ENCODE measurements around the gene DLG2. TPM values are rescaled to one million over a fixed set of nuclear protein-coding genes. Genes with fewer than 3 reads are reported as not detected.
"Not testable (repeated sequence)": the region's sequence is repeated elsewhere in the genome, so short reads cannot be mapped to it uniquely, and the experiment has no call there.

The DLG2 gene
- total RNA-seq, 1 donor from 2014 or later, result 174 TPM

DNA sequence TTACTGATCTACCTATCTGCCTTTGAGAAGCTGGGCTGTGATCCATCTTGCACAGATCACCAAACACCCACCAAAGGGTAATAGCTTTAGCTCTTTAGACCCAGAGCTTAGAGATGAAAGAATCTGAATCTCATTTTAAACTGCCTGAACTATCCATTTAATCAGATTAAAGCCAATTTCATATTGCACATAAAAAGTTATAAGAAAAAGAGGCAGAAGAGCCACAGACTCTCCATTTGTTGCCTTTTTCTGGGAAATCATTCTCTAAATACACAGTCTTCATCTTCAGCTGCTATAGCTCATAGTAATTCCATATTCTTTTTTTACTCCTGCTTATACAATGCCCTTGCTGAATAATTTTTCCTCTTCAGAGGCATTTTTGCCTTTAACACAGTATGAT lies 271.2 kb downstream of the DLG2 start:
- no peak for DNase-seq (ENCODE audit: low spot score in 2 of 2)
- no peak for FAIRE-seq

GRCh38 chr11:85349539-85349938 lies 277.6 kb downstream of the DLG2 start:
- not testable (repeated sequence) for FAIRE-seq; DNase-seq (ENCODE audit: low spot score in 2 of 2)

GRCh38 chr11:85348945-85349344 lies 278.2 kb downstream of the DLG2 start:
- FAIRE-seq (no peak), DNase-seq (ENCODE audit: low spot score in 2 of 2) (no peak)

GRCh38 chr11:85347291-85347690 lies 279.9 kb downstream of the DLG2 start:
- no peak for FAIRE-seq
- no peak for DNase-seq (ENCODE audit: low spot score in 2 of 2)

DNA sequence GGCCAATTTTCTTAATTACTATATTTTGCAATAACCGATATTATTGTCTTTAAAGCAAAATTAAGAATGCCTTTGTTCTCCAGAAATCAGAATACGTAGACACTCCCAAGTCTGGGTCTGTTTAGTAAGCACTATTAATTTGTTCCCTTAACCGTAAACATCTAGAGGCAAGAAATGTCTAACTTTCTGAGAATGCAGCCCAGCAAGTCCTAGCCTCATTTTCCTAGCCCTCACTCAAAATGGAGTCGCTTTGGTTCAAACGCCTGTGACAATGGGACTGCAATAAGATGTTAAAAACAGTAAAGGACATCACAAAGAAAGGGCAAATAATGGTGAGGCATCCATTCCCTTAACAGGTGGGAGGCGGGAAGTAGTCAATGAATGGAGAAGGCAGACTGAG lies 280.7 kb downstream of the DLG2 start:
- no peak for FAIRE-seq
- no peak for DNase-seq (ENCODE audit: low spot score in 2 of 2)

- DNase-seq (ENCODE audit: low spot score in 2 of 2); FAIRE-seq: not testable (repeated sequence)
These were observed 286.3 kb downstream of the DLG2 start for GRCh38 chr11:85340846-85341245.

DNA sequence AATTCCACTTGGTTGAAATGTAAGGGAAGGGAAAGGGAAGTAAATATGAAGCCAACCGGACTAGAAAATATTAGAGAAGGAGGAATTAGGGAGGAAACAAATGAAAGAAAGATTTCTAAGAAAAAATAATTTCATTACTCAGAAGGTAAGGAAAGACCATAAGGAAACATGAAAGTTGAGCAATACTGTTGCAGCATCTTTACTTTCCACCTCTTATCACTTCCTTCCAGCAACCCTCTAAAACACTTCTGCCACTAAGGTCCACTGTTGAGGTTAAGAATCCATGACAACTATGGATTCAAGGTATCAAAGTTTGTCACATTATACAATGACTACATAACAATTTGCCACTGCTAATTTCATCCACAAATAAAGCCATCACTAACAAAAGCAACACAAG lies 308.6 kb downstream of the DLG2 start:
- FAIRE-seq (no peak), DNase-seq (ENCODE audit: low spot score in 2 of 2) (no peak)

DNA sequence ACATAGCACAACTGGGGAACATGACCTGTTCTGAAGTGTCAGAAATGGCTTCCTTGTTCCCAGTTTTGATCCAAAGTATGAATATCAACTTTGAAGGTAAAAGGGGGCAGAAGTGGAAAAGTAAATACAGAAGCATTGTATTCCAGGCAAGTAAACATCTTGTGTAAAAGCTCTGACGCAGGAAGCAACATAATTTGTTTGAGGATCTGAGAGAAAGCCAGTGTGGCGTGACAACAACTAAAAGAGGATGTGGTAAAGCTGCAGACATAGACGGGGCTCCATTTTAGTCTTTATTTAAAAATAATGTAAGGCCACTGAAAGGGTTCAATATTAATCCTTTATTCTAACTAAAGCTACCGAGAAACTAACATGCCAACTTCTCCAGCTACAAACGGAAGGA lies 310.2 kb downstream of the DLG2 start:
- FAIRE-seq, result no peak
- no peak for DNase-seq (ENCODE audit: low spot score in 2 of 2)

GRCh38 chr11:85313741-85314140 lies 313.4 kb downstream of the DLG2 start:
- no peak for FAIRE-seq

GRCh38 chr11:85310479-85310878 lies 316.7 kb downstream of the DLG2 start:
- no peak for FAIRE-seq
- no peak for DNase-seq (ENCODE audit: low spot score in 2 of 2)

More at GRCh38 chr11:85313741-85314140, 313.4 kb downstream of the DLG2 start:
- no peak for DNase-seq (ENCODE audit: low spot score in 2 of 2)

DNA sequence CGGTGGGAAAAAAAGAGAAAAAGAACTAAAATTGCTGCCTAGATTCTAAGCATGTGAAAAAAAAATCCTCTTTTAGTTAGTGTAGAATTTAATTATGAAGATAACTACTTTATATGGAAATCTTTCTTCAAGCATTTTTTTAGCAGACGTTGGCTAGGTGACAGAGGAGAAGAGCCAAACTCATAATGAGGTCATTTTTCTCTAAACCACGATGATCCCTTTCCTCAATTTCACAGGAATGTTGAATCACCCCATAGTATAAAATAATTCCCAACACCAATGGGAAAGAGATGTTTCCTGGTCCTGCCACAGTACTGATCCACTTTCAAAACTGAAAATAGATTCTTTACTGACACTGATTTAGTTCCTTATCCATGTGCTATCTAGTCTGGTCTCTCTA lies 319.8 kb downstream of the DLG2 start:
- no peak for DNase-seq (ENCODE audit: low spot score in 2 of 2)

GRCh38 chr11:85301895-85302678 lies 325.1 kb downstream of the DLG2 start:
- FAIRE-seq (no peak), DNase-seq (ENCODE audit: low spot score in 2 of 2) (no peak)

More for the DNA sequence above, 319.8 kb downstream of the DLG2 start:
- no peak for FAIRE-seq

- FAIRE-seq, result no peak
- DNase-seq (ENCODE audit: low spot score in 2 of 2), result no peak
These were observed 327.7 kb downstream of the DLG2 start for GRCh38 chr11:85299258-85299942.

- no peak for DNase-seq (ENCODE audit: low spot score in 2 of 2)
- no peak for FAIRE-seq
These were observed 331.4 kb downstream of the DLG2 start for GRCh38 chr11:85295694-85296271.

DNA sequence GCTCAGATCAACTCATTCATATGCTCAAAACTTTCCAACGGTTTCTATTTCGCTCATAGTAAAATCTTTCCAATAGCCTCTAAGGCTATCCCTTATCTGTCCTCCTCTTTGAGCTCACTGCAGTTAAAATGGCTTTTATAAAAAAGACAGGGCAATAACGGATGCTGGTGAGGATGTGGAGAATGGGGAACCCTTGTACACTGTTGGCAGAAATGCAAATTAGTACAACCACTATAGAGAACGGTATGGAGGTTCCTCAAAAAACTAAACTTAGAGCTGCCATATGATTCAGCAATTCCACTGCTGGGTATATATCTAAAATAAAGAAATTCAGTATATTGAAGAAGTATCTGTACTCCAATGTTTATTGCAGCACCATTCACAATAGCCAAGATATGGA lies 345.6 kb downstream of the DLG2 start:
- no peak for FAIRE-seq
- no peak for DNase-seq (ENCODE audit: low spot score in 2 of 2)

GRCh38 chr11:85279267-85279666 lies 347.9 kb downstream of the DLG2 start:
- DNase-seq (ENCODE audit: low spot score in 2 of 2), result no peak
- FAIRE-seq, result no peak

GRCh38 chr11:85277693-85278092 lies 349.5 kb downstream of the DLG2 start:
- FAIRE-seq (no peak), DNase-seq (ENCODE audit: low spot score in 2 of 2) (no peak)

GRCh38 chr11:85276332-85276731 lies 350.8 kb downstream of the DLG2 start:
- DNase-seq (ENCODE audit: low spot score in 2 of 2), result no peak
- FAIRE-seq, result no peak

DNA sequence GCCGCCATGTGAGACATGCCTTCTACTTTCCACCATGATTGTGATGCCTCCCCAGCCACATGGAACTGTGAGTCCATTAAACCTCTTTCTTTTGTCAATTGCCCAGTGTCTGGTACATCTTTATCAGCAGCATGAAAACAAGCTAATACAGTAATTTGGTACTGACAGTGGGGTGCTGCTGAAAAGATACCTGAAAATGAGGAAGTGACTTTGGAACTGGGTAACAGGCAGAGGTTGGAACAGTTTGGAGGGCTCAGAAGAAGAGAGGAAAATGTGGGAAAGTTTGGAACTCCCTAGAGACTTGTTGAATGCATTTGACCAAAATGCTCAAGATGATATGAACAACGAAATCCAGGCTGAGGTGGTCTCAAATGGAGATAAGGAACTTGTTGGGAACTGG lies 356.8 kb downstream of the DLG2 start:
- not testable (repeated sequence) for FAIRE-seq

DNA sequence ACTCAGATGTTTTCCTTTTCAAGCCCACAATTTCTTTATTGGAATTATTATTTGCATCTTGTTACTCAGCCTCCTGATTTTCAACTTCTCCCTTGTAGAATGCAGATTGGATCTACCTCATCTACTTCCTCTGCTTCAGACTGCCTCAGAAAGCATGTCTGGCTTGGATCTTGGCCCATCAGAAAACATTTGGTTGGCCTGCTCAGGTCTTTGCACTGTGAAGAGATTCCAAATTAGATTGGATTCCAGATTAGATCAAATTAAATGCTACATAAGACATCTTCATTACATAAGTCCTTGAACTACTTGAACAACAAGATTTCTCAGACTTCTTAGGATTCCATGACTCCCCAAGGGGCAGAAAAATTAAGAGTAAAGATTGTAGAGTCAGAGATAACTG lies 358.0 kb downstream of the DLG2 start:
- no peak for DNase-seq (ENCODE audit: low spot score in 2 of 2)
- no peak for FAIRE-seq

More for the DNA sequence above, 356.8 kb downstream of the DLG2 start:
- DNase-seq (ENCODE audit: low spot score in 2 of 2), result not testable (repeated sequence)

GRCh38 chr11:85266646-85267045 lies 360.5 kb downstream of the DLG2 start:
- DNase-seq (ENCODE audit: low spot score in 2 of 2), result no peak
- no peak for FAIRE-seq
